H1 (cell line): ENCODE results near the gene HS6ST2. TPM values are rescaled to one million over a fixed set of nuclear protein-coding genes. Genes with fewer than 3 reads are reported as not detected.

Experiments used
- CTCF ChIA-PET: fragments of 300-600 bp; sonication (Branson Sonifier 250); formaldehyde crosslinking; loops from one replicate; lab custom pipeline; 2021; ENCODE audit not compliant: partially characterized antibody; lab: Charles Lee
- POLR2A ChIA-PET: fragments of 300-600 bp; sonication (Branson Sonifier 250); formaldehyde crosslinking; loops from one replicate; lab custom pipeline; 2021; ENCODE audit warnings: inconsistent platforms; ENCODE audit not compliant: partially characterized antibody; lab: Charles Lee
- DNase-seq, 2 experiments: peaks; one replicate each; pipeline versions ENCODE4 v3.0.0 to v3.0.0-alpha.2; 2010 to 2022; ENCODE audit warnings: low spot score in 2 of 2, low read depth in 1 of 2, mixed read lengths in 1 of 2
- FAIRE-seq: peaks from 2 replicates; lab custom pipeline; 2011; peaks lifted over from hg19 to GRCh38; lab: Jason Lieb, UNC
- H2AFZ ChIP-seq: 2 replicates; pipeline ENCODE4 v1.8.1; 2012; ENCODE audit warnings: low read length, inconsistent platforms
- H2AK5ac ChIP-seq: 2 replicates; pipeline ENCODE4 v1.6.1; 2013; ENCODE audit warnings: low read depth, low read length
- H2BK120ac ChIP-seq: replicated peaks from 2 replicates; pipeline ENCODE3; 2013; ENCODE audit warnings: low read depth, low read length, inconsistent platforms
- H2BK12ac ChIP-seq: 2 replicates; pipeline ENCODE4 v1.6.1; 2013; ENCODE audit warnings: low read depth, low read length
- H2BK15ac ChIP-seq: 2 replicates; pipeline ENCODE4 v1.6.1; 2013; ENCODE audit warnings: low read length
- H2BK20ac ChIP-seq: 2 replicates; pipeline ENCODE4 v1.6.1; 2013; ENCODE audit warnings: low read length
- H2BK5ac ChIP-seq: 2 replicates; pipeline ENCODE4 v1.6.1; 2013; ENCODE audit warnings: low read depth, low read length
- H3K14ac ChIP-seq: 2 replicates; pipeline ENCODE4 v1.6.1; 2013; ENCODE audit warnings: inconsistent platforms; ENCODE audit not compliant: insufficient read length
- H3K18ac ChIP-seq: 2 replicates; pipeline ENCODE4 v1.6.1; 2013; ENCODE audit warnings: low read length; ENCODE audit errors: extremely low read depth
- H3K23ac ChIP-seq: 2 replicates; pipeline ENCODE4 v1.6.1; 2013; ENCODE audit warnings: inconsistent platforms; ENCODE audit not compliant: insufficient read length
- H3K23me2 ChIP-seq: 2 replicates; pipeline ENCODE4 v1.6.1; 2013; ENCODE audit warnings: low read depth, low read length
- H3K27ac ChIP-seq: 2 replicates; pipeline ENCODE4 v1.6.1; 2011; ENCODE audit warnings: low read depth, low read length, inconsistent platforms
- H3K27me3 ChIP-seq, 4 experiments: replicated peaks in 1 of 4; 1 replicate in 1 of 4; 2 replicates in 3 of 4; pipeline versions ENCODE4 v1.6.1 to v1.8.1; 2011 to 2013; ENCODE audit warnings: low read length in 3 of 4, mild to moderate bottlenecking in 3 of 4, inconsistent platforms in 2 of 4, mixed read lengths in 2 of 4, moderate library complexity in 1 of 4; ENCODE audit not compliant: control insufficient read depth in 3 of 4, insufficient read depth in 3 of 4; ENCODE audit errors: extremely low read depth in 1 of 4
- H3K36me3 ChIP-seq, 4 experiments: 2 replicates each; pipeline versions ENCODE4 v1.6.1 to v1.8.1; 2011 to 2013; ENCODE audit warnings: mild to moderate bottlenecking in 4 of 4, low read length in 3 of 4, moderate library complexity in 2 of 4, control low read depth in 1 of 4, inconsistent platforms in 1 of 4; ENCODE audit not compliant: insufficient read depth in 4 of 4, control insufficient read depth in 2 of 4
- H3K4ac ChIP-seq: replicated peaks from 2 replicates; pipeline ENCODE3; 2013; ENCODE audit warnings: low read length, low read depth, mixed read lengths, inconsistent platforms; ENCODE audit not compliant: insufficient read length
- H3K4me1 ChIP-seq, 4 experiments: replicated peaks in 1 of 4; 1 replicate in 1 of 4; 2 replicates in 3 of 4; pipeline versions ENCODE4 v1.6.1 to v1.8.1; 2011 to 2013; ENCODE audit warnings: low read length in 3 of 4, inconsistent platforms in 2 of 4, mixed read lengths in 1 of 4; ENCODE audit not compliant: insufficient read depth in 4 of 4, control insufficient read depth in 3 of 4
- H3K4me2 ChIP-seq, 2 experiments: 2 replicates each; pipeline versions ENCODE4 v1.6.1 to v1.8.1; 2011 to 2013; ENCODE audit warnings: low read depth in 2 of 2, low read length in 2 of 2, control low read depth in 1 of 2, inconsistent platforms in 1 of 2, mild to moderate bottlenecking in 1 of 2; ENCODE audit not compliant: insufficient read depth in 1 of 2
- H3K4me3 ChIP-seq, 4 experiments: fragments of 200-600, 300-600 bp in 1 of 4; sonication (generic), shearing (Covaris generic), sonication (Bioruptor Twin) in 1 of 4; 2 replicates each; pipeline versions ENCODE4 v1.5.1 to v1.8.1; 2011 to 2016; ENCODE audit warnings: low read length in 4 of 4, low read depth in 3 of 4, control low read depth in 2 of 4, inconsistent platforms in 2 of 4, mild to moderate bottlenecking in 2 of 4, mixed read lengths in 1 of 4, moderate library complexity in 1 of 4; ENCODE audit not compliant: insufficient read depth in 2 of 4; ENCODE audit errors: extremely low read depth in 1 of 4
- H3K56ac ChIP-seq: replicated peaks from 2 replicates; pipeline ENCODE3; 2013; ENCODE audit warnings: low read depth, mild to moderate bottlenecking, mixed read lengths, low read length, inconsistent platforms; ENCODE audit not compliant: insufficient read length
- H3K79me1 ChIP-seq: 2 replicates; pipeline ENCODE4 v1.6.1; 2013; ENCODE audit warnings: low read depth, low read length, control low read depth
- H3K79me2 ChIP-seq, 2 experiments: 2 replicates each; pipeline versions ENCODE4 v1.6.1 to v1.8.1; 2012 to 2013; ENCODE audit warnings: low read length in 2 of 2, mild to moderate bottlenecking in 2 of 2, inconsistent platforms in 1 of 2; ENCODE audit not compliant: insufficient read depth in 2 of 2, control insufficient read depth in 1 of 2
- H3K9ac ChIP-seq, 4 experiments: replicated peaks in 1 of 4; 1 replicate in 1 of 4; 2 replicates in 3 of 4; pipeline versions ENCODE4 v1.6.1 to v1.8.1; 2011 to 2013; ENCODE audit warnings: low read depth in 3 of 4, low read length in 3 of 4, control low read depth in 2 of 4, mild to moderate bottlenecking in 2 of 4, moderate library complexity in 2 of 4, inconsistent platforms in 1 of 4; ENCODE audit errors: extremely low read depth in 1 of 4
- H3K9me3 ChIP-seq, 2 experiments: 2 replicates each; pipeline versions ENCODE4 v1.6.1 to v1.8.1; 2012 to 2013; ENCODE audit warnings: mild to moderate bottlenecking in 2 of 2, moderate library complexity in 2 of 2, control low read depth in 1 of 2, inconsistent platforms in 1 of 2, low read depth in 1 of 2, low read length in 1 of 2, mixed read lengths in 1 of 2; ENCODE audit not compliant: insufficient read depth in 2 of 2
- H4K20me1 ChIP-seq, 2 experiments: replicated peaks in 1 of 2; 2 replicates each; pipeline versions ENCODE3 to v1.8.1; 2011 to 2013; ENCODE audit warnings: inconsistent platforms in 2 of 2, low read length in 2 of 2, mild to moderate bottlenecking in 1 of 2; ENCODE audit not compliant: insufficient read depth in 2 of 2, control insufficient read depth in 1 of 2
- H4K5ac ChIP-seq: 2 replicates; pipeline ENCODE4 v1.6.1; 2013; ENCODE audit warnings: low read length, low read depth, mixed read lengths, inconsistent platforms; ENCODE audit not compliant: insufficient read length
- H4K8ac ChIP-seq: 2 replicates; pipeline ENCODE4 v1.8.0; 2013; ENCODE audit warnings: mild to moderate bottlenecking, moderate library complexity, low read length, inconsistent platforms; ENCODE audit not compliant: insufficient read depth; ENCODE audit errors: extremely low read depth
- H4K91ac ChIP-seq: replicated peaks from 2 replicates; pipeline ENCODE3; 2013; ENCODE audit warnings: low read length, mixed read lengths, inconsistent platforms; ENCODE audit not compliant: insufficient read length
- BACH1 ChIP-seq: IDR thresholded peaks from 2 replicates; pipeline ENCODE4 v1.6.1; 2012; ENCODE audit warnings: low read length, improper control_type of control experiment
- BCL11A ChIP-seq, 2 experiments: IDR thresholded peaks; one replicate each; pipeline ENCODE4 v1.6.1; 2011; ENCODE audit warnings: low read depth in 2 of 2, low read length in 2 of 2, mild to moderate bottlenecking in 2 of 2
- EZH2 ChIP-seq: fragments of 200-600 bp; sonication (generic); IDR thresholded peaks from 2 replicates; pipeline ENCODE4 v1.7.1; 2012; ENCODE audit warnings: low read depth, mild to moderate bottlenecking, moderate library complexity, low read length, inconsistent platforms; ENCODE audit not compliant: severe bottlenecking
- POLR2A ChIP-seq, 2 experiments: IDR thresholded peaks; 1 replicate in 1 of 2; 2 replicates in 1 of 2; pipeline ENCODE4 v1.6.1; 2011; ENCODE audit warnings: low read depth in 2 of 2, low read length in 2 of 2, mild to moderate bottlenecking in 2 of 2; ENCODE audit errors: control extremely low read depth in 1 of 2
- RFX5 ChIP-seq: IDR thresholded peaks from 2 replicates; pipeline ENCODE4 v1.6.1; 2011; ENCODE audit warnings: low read depth, low read length, improper control_type of control experiment, borderline replicate concordance
- RNF2 ChIP-seq: fragments of 200-900, 300-1000 bp; sonication (generic); IDR thresholded peaks from 2 replicates; pipeline ENCODE4 v1.7.1; 2016; ENCODE audit warnings: borderline replicate concordance, low read depth, mild to moderate bottlenecking, antibody characterized with exemption, low read length; ENCODE audit not compliant: poor library complexity, severe bottlenecking; ENCODE audit errors: missing control alignments
- SIX5 ChIP-seq: IDR thresholded peaks from 2 replicates; pipeline ENCODE4 v1.6.1; 2011; ENCODE audit warnings: mild to moderate bottlenecking, low read depth, low read length
- SUZ12 ChIP-seq: fragments of 200-600 bp; sonication (generic); IDR thresholded peaks from 2 replicates; pipeline ENCODE4 v1.6.1; 2012; ENCODE audit warnings: mild to moderate bottlenecking, inconsistent platforms, low read length, moderate library complexity, mixed read lengths
- WGBS, 2 experiments: shearing (Covaris generic) in 1 of 2; methylation state at CpG; one replicate each; pipeline versions ENCODE4 v1.1.6 to v1.1.7; 2013 to 2015; ENCODE audit warnings: low lambda C conversion rate in 2 of 2, mixed read lengths in 2 of 2, inconsistent platforms in 1 of 2, low coverage in 1 of 2, missing lambda C conversion rate in 1 of 2; ENCODE audit not compliant: insufficient replicate concordance in 2 of 2, insufficient coverage in 1 of 2, insufficient read length in 1 of 2; ENCODE audit errors: extremely low coverage in 1 of 2, missing lambda C conversion rate in 1 of 2; 5-methylcytosine and 5-hydroxymethylcytosine counted together
- polyA plus RNA-seq, 7 experiments: library from polyadenylated mRNA; depleted of rRNA in 3 of 7; stranded (reverse) in 5 of 7; unstranded in 2 of 7; fragments of >200 nt in 5 of 7; fragments of 200-250 nt in 2 of 7; gene quantifications; 1 replicate in 5 of 7; 2 replicates in 1 of 7; 4 replicates in 1 of 7; pipeline versions ENCODE4 v1.2.1 to v1.2.3, GENCODE V29; 2011 to 2013; ENCODE audit warnings: missing spikeins in 2 of 7, mixed read lengths in 2 of 7
- total RNA-seq: library from RNA; stranded (reverse); fragmentation: NEBNext Ultra II Directional; extraction: Animal tissue kit (Norgen Biotek cat#: 25700); gene quantifications from 2 replicates; pipeline ENCODE4 v1.2.1, GENCODE V29; 2021
- TF ChIP-seq, protein P1 (sequence below): IDR thresholded peaks from 2 replicates; pipeline ENCODE4 v1.6.1; 2011; ENCODE audit warnings: low read length, improper control_type of control experiment

HS6ST2 gene
- total and polyA plus RNA-seq, 2 of the 8 experiments (the other 6 are each of a cell fraction or from before 2014, with no cell fraction given), result 3.9 TPM

- no peak overlapping the region for H2BK15ac ChIP-seq
- no peak overlapping the region for H4K91ac ChIP-seq
- H3K4me3 ChIP-seq, result no peak overlapping the region
- no peaks in the 10 kb centered on the region for H3K27me3 ChIP-seq
- H2BK12ac ChIP-seq, result no peak overlapping the region
- H3K9me3 ChIP-seq, result no peaks in the 10 kb centered on the region
- FAIRE-seq (no peak), DNase-seq (no peak)
- H4K5ac ChIP-seq, result no peak overlapping the region
- ChIA-PET CTCF (no interaction called here), POLR2A (no interaction called here)
- no peak overlapping the region for H3K18ac ChIP-seq
- no peak overlapping the region for H2BK20ac ChIP-seq
- no peaks in the 10 kb centered on the region for H3K36me3 ChIP-seq
- H2BK5ac ChIP-seq, result no peak overlapping the region
- no peak overlapping the region for H2AK5ac ChIP-seq
- no peaks in the 10 kb centered on the region for H3K79me2 ChIP-seq
- H3K79me1 ChIP-seq, result no peaks in the 10 kb centered on the region
- H3K14ac ChIP-seq, result no peak overlapping the region
- no peak overlapping the region for H3K4ac ChIP-seq
- no peak overlapping the region for H3K23ac ChIP-seq
- H4K20me1 ChIP-seq, result no peaks in the 10 kb centered on the region
- 94% methylated on average over 3 of the region's 3 CpGs; no CpG with 5 or more reads in 1 of the 2 experiments for WGBS, 2 experiments
- no peak overlapping the region for H3K4me2 ChIP-seq
- no peak for TF ChIP-seq POLR2A (IDR thresholded peaks at IDR 0.05; ENCODE audit: control extremely low read depth in 1 of 2, low read depth in 2 of 2, low read length in 2 of 2)
- no peak for TF ChIP-seq SIX5
- no peak for TF ChIP-seq SUZ12
- TF ChIP-seq RNF2, result no peak
- no peak for TF ChIP-seq RFX5
- no peak for TF ChIP-seq BCL11A (IDR thresholded peaks at IDR 0.05; ENCODE audit: low read depth in 2 of 2, low read length in 2 of 2)
- TF ChIP-seq EZH2, result no peak
- TF ChIP-seq, protein P1, sequence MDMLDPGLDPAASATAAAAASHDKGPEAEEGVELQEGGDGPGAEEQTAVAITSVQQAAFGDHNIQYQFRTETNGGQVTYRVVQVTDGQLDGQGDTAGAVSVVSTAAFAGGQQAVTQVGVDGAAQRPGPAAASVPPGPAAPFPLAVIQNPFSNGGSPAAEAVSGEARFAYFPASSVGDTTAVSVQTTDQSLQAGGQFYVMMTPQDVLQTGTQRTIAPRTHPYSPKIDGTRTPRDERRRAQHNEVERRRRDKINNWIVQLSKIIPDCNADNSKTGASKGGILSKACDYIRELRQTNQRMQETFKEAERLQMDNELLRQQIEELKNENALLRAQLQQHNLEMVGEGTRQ, result no peak
- no peak for TF ChIP-seq BACH1
- H4K8ac ChIP-seq, result no peak overlapping the region
- no peaks in the 10 kb centered on the region for H3K23me2 ChIP-seq
- H2BK120ac ChIP-seq, result no peak overlapping the region
- H3K56ac ChIP-seq, result no peak overlapping the region
- no peak overlapping the region for H3K27ac ChIP-seq
- no peak overlapping the region for H3K9ac ChIP-seq
- H3K4me1 ChIP-seq, result peaks cover 1 to 11% (median 4%) of the 10 kb centered on the region in 4 experiments; a peak in 4 of 7 replicates
- no peak overlapping the region for H2AFZ ChIP-seq
Measured at GRCh38 chrX:132648895-132649294, 309.5 kb downstream of the HS6ST2 start.
